HEK293 (cell line): Measurements from ENCODE around the gene CPLX1.

Source experiments
- CTCF ChIA-PET: fragments of 350-600 bp; formaldehyde crosslinking; extraction: SDS; loops from one replicate; lab custom pipeline; 2021; ENCODE audit warnings: antibody characterized with exemption; lab: Yijun Ruan, JAX
- POLR2A ChIA-PET: fragments of 300-600 bp; formaldehyde crosslinking; extraction: SDS; loops from one replicate; lab custom pipeline; 2020; ENCODE audit warnings: antibody characterized with exemption, inconsistent platforms; lab: Yijun Ruan, JAX
- H3K27ac ChIP-seq: fragments of 200-500 bp; sonication (Bioruptor generic); 2 replicates; pipeline ENCODE4 v1.5.1; 2014; ENCODE audit warnings: low read depth, low read length, control low read depth, inconsistent platforms; ENCODE audit errors: extremely low read depth
- H3K36me3 ChIP-seq, 2 experiments: fragments of 200-500 bp in 1 of 2; sonication (Bioruptor generic) in 1 of 2; 1 replicate in 1 of 2; 2 replicates in 1 of 2; pipeline ENCODE4 v1.5.1; 2014 to 2017; ENCODE audit warnings: inconsistent platforms in 2 of 2, low read length in 2 of 2; ENCODE audit not compliant: control insufficient read depth in 2 of 2, insufficient read depth in 1 of 2
- H3K4me1 ChIP-seq: fragments of 200-500 bp; sonication (Bioruptor generic); 2 replicates; pipeline ENCODE4 v1.5.1; 2014; ENCODE audit warnings: mild to moderate bottlenecking, low read length, inconsistent platforms; ENCODE audit not compliant: control insufficient read depth, insufficient read depth
- H3K4me3 ChIP-seq: 2 replicates; pipeline ENCODE4 v1.5.1; 2011; ENCODE audit warnings: low read depth, mild to moderate bottlenecking, control low read depth, low read length, moderate library complexity
- H3K9me3 ChIP-seq: fragments of 200-500 bp; sonication (Bioruptor generic); 2 replicates; pipeline ENCODE4 v1.5.1; 2014; ENCODE audit warnings: low read depth, low read length, inconsistent platforms; ENCODE audit not compliant: control insufficient read depth, insufficient read depth
- GLIS2 ChIP-seq: fragments of 450-650 bp; formaldehyde crosslinking; IDR thresholded peaks from 2 replicates; pipeline ENCODE4 v1.5.1; 2016; ENCODE audit warnings: missing biosample characterization, missing genetic modification characterization
- KLF17 ChIP-seq: fragments of 450-650 bp; formaldehyde crosslinking; IDR thresholded peaks from 2 replicates; pipeline ENCODE4 v1.5.1; 2016; ENCODE audit warnings: missing biosample characterization, missing genetic modification characterization
- OVOL3 ChIP-seq: fragments of 450-650 bp; formaldehyde crosslinking; IDR thresholded peaks from 2 replicates; pipeline ENCODE4 v1.5.1; 2016; ENCODE audit warnings: missing biosample characterization, missing genetic modification characterization
- SCRT1 ChIP-seq: fragments of 450-650 bp; formaldehyde crosslinking; IDR thresholded peaks from 2 replicates; pipeline ENCODE4 v1.5.1; 2016; ENCODE audit warnings: missing biosample characterization, missing genetic modification characterization, borderline replicate concordance
- SETDB1 ChIP-seq: IDR thresholded peaks from one replicate; pipeline ENCODE4 v1.6.1; 2017; ENCODE audit warnings: mild to moderate bottlenecking, low read length, moderate library complexity, mixed read lengths; ENCODE audit not compliant: insufficient read length
- ZBTB10 ChIP-seq: fragments of 450-650 bp; formaldehyde crosslinking; IDR thresholded peaks from 2 replicates; pipeline ENCODE4 v1.5.1; 2016; ENCODE audit warnings: missing biosample characterization, missing genetic modification characterization
- ZNF121 ChIP-seq: fragments of 450-650 bp; formaldehyde crosslinking; IDR thresholded peaks from 2 replicates; pipeline ENCODE4 v1.5.1; 2016; ENCODE audit warnings: missing biosample characterization, missing genetic modification characterization
- ZNF266 ChIP-seq: fragments of 450-650 bp; formaldehyde crosslinking; IDR thresholded peaks from 2 replicates; pipeline ENCODE4 v1.5.1; 2016; ENCODE audit warnings: missing biosample characterization, missing genetic modification characterization, low read depth
- ZNF280D ChIP-seq: fragments of 450-650 bp; formaldehyde crosslinking; IDR thresholded peaks from 2 replicates; pipeline ENCODE4 v1.5.1; 2016; ENCODE audit warnings: missing biosample characterization, missing genetic modification characterization
- ZNF311 ChIP-seq: fragments of 450-650 bp; formaldehyde crosslinking; IDR thresholded peaks from 2 replicates; pipeline ENCODE4 v1.5.1; 2017; ENCODE audit warnings: missing biosample characterization, missing genetic modification characterization, borderline replicate concordance
- ZNF335 ChIP-seq: fragments of 450-650 bp; formaldehyde crosslinking; conservative IDR thresholded peaks from 2 replicates; pipeline ENCODE4 v1.5.1; 2016; ENCODE audit warnings: missing biosample characterization, missing genetic modification characterization
- ZNF341 ChIP-seq: fragments of 450-650 bp; formaldehyde crosslinking; IDR thresholded peaks from 2 replicates; pipeline ENCODE4; 2016; ENCODE audit warnings: low read depth, missing biosample characterization, missing genetic modification characterization
- ZNF544 ChIP-seq: fragments of 450-650 bp; formaldehyde crosslinking; IDR thresholded peaks from 2 replicates; pipeline ENCODE4 v1.5.0; 2017; ENCODE audit warnings: missing biosample characterization, missing genetic modification characterization
- ZNF571 ChIP-seq: fragments of 450-650 bp; formaldehyde crosslinking; IDR thresholded peaks from 2 replicates; pipeline ENCODE4 v1.5.0; 2017; ENCODE audit warnings: missing biosample characterization, missing genetic modification characterization
- ZNF654 ChIP-seq: fragments of 450-650 bp; formaldehyde crosslinking; IDR thresholded peaks from 2 replicates; pipeline ENCODE4 v1.5.1; 2016; ENCODE audit warnings: low read depth, missing biosample characterization, missing genetic modification characterization
- ZNF707 ChIP-seq: fragments of 450-650 bp; formaldehyde crosslinking; IDR thresholded peaks from 2 replicates; pipeline ENCODE4 v1.5.1; 2016; ENCODE audit warnings: missing biosample characterization, missing genetic modification characterization
- TF ChIP-seq, protein P1 (sequence below): fragments of 450-650 bp; formaldehyde crosslinking; IDR thresholded peaks from 2 replicates; pipeline ENCODE4 v1.5.1; 2017; ENCODE audit warnings: missing biosample characterization, missing genetic modification characterization
- TF ChIP-seq, protein P2 (sequence below): fragments of 450-650 bp; formaldehyde crosslinking; IDR thresholded peaks from 2 replicates; pipeline ENCODE4 v1.5.1; 2017; ENCODE audit warnings: missing biosample characterization, missing genetic modification characterization
- TF ChIP-seq, protein P3 (sequence below): fragments of 450-650 bp; formaldehyde crosslinking; IDR thresholded peaks from 2 replicates; pipeline ENCODE4 v1.5.1; 2016; ENCODE audit warnings: missing biosample characterization, missing genetic modification characterization, low read depth

CPLX1 gene

GRCh38 chr4:874971-875817, 49.3 kb upstream of the CPLX1 start (continued):
- TF ChIP-seq, protein P1, sequence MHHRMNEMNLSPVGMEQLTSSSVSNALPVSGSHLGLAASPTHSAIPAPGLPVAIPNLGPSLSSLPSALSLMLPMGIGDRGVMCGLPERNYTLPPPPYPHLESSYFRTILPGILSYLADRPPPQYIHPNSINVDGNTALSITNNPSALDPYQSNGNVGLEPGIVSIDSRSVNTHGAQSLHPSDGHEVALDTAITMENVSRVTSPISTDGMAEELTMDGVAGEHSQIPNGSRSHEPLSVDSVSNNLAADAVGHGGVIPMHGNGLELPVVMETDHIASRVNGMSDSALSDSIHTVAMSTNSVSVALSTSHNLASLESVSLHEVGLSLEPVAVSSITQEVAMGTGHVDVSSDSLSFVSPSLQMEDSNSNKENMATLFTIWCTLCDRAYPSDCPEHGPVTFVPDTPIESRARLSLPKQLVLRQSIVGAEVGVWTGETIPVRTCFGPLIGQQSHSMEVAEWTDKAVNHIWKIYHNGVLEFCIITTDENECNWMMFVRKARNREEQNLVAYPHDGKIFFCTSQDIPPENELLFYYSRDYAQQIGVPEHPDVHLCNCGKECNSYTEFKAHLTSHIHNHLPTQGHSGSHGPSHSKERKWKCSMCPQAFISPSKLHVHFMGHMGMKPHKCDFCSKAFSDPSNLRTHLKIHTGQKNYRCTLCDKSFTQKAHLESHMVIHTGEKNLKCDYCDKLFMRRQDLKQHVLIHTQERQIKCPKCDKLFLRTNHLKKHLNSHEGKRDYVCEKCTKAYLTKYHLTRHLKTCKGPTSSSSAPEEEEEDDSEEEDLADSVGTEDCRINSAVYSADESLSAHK (tag by site-specific recombination), result no peak
- TF ChIP-seq ZBTB10, result no peak

- Histone ChIP-seq H3K4me3 (no peak overlapping the region), H3K4me1 (no peaks in the 10 kb centered on the region), H3K27ac (no peak overlapping the region), H3K36me3 (peaks cover 0 to 82% of the 10 kb centered on the region in 2 experiments; a peak in 2 of 3 replicates), H3K9me3 (no peaks in the 10 kb centered on the region)
- TF ChIP-seq OVOL3 (tag by site-specific recombination), result no peak
- TF ChIP-seq ZNF654 (tag by site-specific recombination), result no peak
- no peak for TF ChIP-seq ZNF544 (tag by site-specific recombination)
- no peak for TF ChIP-seq SETDB1
- TF ChIP-seq ZNF311 (tag by site-specific recombination), result no peak
- TF ChIP-seq ZNF121, result no peak
- no peak for TF ChIP-seq ZNF280D (tag by site-specific recombination)
- TF ChIP-seq ZNF707 (tag by site-specific recombination), result no peak
- no peak for TF ChIP-seq SCRT1 (tag by site-specific recombination)
- TF ChIP-seq, protein P2, sequence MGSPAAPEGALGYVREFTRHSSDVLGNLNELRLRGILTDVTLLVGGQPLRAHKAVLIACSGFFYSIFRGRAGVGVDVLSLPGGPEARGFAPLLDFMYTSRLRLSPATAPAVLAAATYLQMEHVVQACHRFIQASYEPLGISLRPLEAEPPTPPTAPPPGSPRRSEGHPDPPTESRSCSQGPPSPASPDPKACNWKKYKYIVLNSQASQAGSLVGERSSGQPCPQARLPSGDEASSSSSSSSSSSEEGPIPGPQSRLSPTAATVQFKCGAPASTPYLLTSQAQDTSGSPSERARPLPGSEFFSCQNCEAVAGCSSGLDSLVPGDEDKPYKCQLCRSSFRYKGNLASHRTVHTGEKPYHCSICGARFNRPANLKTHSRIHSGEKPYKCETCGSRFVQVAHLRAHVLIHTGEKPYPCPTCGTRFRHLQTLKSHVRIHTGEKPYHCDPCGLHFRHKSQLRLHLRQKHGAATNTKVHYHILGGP (tag by site-specific recombination), result no peak
- no peak for TF ChIP-seq ZNF341 (tag by site-specific recombination)
- no peak for TF ChIP-seq KLF17 (tag by site-specific recombination)
- no peak for TF ChIP-seq ZNF335 (tag by site-specific recombination)
- TF ChIP-seq GLIS2 (tag by site-specific recombination), result no peak
- TF ChIP-seq ZNF571 (tag by site-specific recombination), result no peak
- TF ChIP-seq, protein P3, sequence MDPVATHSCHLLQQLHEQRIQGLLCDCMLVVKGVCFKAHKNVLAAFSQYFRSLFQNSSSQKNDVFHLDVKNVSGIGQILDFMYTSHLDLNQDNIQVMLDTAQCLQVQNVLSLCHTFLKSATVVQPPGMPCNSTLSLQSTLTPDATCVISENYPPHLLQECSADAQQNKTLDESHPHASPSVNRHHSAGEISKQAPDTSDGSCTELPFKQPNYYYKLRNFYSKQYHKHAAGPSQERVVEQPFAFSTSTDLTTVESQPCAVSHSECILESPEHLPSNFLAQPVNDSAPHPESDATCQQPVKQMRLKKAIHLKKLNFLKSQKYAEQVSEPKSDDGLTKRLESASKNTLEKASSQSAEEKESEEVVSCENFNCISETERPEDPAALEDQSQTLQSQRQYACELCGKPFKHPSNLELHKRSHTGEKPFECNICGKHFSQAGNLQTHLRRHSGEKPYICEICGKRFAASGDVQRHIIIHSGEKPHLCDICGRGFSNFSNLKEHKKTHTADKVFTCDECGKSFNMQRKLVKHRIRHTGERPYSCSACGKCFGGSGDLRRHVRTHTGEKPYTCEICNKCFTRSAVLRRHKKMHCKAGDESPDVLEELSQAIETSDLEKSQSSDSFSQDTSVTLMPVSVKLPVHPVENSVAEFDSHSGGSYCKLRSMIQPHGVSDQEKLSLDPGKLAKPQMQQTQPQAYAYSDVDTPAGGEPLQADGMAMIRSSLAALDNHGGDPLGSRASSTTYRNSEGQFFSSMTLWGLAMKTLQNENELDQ, result no peak
- TF ChIP-seq ZNF266 (tag by site-specific recombination), result no peak
- ChIA-PET POLR2A (no interaction called here), CTCF (no interaction called here)
Measured at GRCh38 chr4:874056-874455, 48.1 kb upstream of the CPLX1 start.
